Choroid plexus epithelial cell (primary cell): Measurements from ENCODE around the gene ZNF677.
"Not testable (repeated sequence)": the region's sequence is repeated elsewhere in the genome, so short reads cannot be mapped to it uniquely, and the experiment has no call there.

Experiments
- DNase-seq: peaks from one replicate; pipeline ENCODE4 v3.0.0-alpha.2; 2010; ENCODE audit warnings: low read depth
- H3K4me3 ChIP-seq: 2 replicates; pipeline ENCODE4 v1.5.1; 2011; ENCODE audit warnings: low read depth, mild to moderate bottlenecking, control low read depth, low read length, moderate library complexity
- CTCF ChIP-seq: conservative IDR thresholded peaks from 2 replicates; pipeline ENCODE4 v1.5.1; 2011; ENCODE audit warnings: low read depth, mild to moderate bottlenecking, control low read depth, inconsistent platforms, low read length, moderate library complexity

ZNF677 gene

GRCh38 chr19:53272044-53272443 is 17.4 kb upstream of the ZNF677 start:
- no peak for TF ChIP-seq CTCF
- no peak for DNase-seq

DNA sequence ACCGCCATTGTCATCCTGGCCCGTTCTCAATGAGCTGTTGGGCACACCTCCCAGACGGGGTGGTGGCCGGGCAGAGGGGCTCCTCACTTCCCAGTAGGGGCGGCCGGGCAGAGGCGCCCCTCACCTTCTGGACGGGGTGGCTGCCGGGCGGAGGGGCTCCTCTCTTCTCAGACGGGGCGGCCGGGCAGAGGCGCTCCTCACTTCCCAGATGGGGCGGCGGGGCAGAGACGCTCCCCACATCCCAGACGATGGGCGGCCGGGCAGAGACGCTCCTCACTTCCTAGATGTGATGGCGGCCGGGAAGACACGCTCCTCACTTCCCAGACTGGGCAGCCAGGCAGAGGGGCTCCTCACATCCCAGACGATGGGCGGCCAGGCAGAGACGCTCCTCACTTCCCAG is 15.2 kb upstream of the ZNF677 start:
- not testable (repeated sequence) for H3K4me3 ChIP-seq, DNase-seq

More at GRCh38 chr19:53272044-53272443, 17.4 kb upstream of the ZNF677 start:
- H3K4me3 ChIP-seq, result no peak overlapping the region

DNA sequence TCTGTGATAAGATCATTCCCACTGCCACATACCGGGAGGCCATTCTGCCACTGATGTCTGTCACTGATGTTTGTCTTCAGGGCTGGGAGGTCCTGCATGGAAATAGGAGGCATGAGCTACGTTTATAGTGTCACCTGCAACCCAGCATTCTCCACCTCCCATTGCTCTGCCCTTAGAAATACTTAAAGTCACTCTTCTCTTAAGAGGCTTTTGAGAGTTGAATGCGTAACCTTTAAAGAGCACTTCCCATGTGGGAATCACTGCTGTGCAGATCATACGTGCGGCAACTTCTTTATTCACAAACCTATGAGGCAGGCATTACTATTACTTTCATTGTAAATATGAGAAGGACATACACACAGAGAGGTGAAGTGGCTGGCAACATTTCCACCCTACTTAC is 12.9 kb upstream of the ZNF677 start, which contains the start of gene VN1R4:
VN1R4 (minus strand) TSS at position 101 of the 400 bp plus-strand sequence; CDS start at position 43, 58 bp downstream.
- not testable (repeated sequence) for DNase-seq, H3K4me3 ChIP-seq

DNA sequence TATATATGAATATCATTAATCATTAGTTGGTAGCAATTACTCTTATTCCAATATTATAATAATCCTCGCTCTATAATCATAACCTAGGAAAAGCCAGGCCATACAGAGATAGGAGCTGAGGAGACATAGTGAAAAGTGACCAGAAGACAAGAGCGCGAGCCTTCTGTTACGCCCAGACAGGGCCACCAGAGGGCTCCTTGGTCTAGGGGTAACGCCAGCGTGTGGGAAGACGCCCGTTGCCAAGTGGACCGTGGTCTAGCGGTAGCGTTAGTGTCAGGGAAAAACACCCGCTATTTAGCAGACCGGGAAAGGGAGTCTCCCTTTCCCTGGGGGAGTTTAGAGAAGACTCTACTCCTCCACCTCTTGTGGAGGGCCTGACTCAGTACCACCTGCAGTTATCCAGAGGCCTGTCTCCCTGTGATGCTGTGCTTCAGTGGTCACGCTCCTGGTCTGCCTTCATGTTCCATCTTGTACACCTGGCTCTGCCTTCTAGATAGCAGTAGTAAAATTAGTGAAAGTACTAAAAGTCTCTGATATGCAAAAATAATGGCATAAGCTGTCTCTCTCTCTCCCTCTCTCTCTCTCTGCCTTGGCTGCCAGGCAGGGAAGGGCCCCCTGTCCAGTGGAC is 3.2 kb upstream of the ZNF677 start, which contains the start of gene VN1R2:
VN1R2 (plus strand) TSS at position 578 of the 628 bp plus-strand sequence. CDS start 84 bp downstream, outside the sequence.
- DNase-seq, H3K4me3 ChIP-seq: not testable (repeated sequence)
- peak; percentile 16 for TF ChIP-seq CTCF

- TF ChIP-seq CTCF, result no peak
- H3K4me3 ChIP-seq, result no peak overlapping the region
- DNase-seq, result no peak
Measured at GRCh38 chr19:53246498-53246897, 8.2 kb downstream of the ZNF677 start.

DNA sequence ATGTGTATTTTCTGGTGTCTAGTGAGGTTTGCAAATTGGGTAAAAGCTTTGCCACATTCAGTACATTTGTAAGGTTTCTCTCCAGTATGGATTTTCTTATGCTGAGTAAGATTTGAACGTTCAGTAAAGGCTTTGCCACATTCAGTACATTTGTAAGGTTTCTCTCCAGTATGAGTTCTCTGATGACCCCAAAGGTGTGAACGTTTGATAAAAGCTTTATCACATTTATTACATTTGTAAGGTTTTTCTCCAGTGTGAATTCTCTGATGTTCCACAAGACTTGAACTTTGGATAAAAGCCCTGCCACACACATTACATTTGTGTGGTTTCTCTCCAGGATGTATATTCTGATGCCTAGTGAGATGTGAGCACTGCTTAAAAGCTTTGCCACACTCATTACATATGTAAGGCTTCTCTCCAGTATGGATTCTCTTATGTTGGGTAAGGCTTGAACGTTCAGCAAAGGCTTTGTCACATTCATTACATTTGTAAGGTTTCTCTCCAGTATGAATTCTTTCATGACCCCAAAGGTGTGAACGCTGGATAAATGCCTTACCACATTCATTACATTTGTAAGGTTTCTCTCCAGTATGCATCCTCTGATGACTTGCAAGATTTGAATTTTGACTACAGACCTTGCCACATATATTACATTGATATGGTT is 17.4 kb downstream of the ZNF677 start:
- H3K4me3 ChIP-seq, result no peak overlapping the region
- no peak for DNase-seq
- TF ChIP-seq CTCF, result no peak

DNA sequence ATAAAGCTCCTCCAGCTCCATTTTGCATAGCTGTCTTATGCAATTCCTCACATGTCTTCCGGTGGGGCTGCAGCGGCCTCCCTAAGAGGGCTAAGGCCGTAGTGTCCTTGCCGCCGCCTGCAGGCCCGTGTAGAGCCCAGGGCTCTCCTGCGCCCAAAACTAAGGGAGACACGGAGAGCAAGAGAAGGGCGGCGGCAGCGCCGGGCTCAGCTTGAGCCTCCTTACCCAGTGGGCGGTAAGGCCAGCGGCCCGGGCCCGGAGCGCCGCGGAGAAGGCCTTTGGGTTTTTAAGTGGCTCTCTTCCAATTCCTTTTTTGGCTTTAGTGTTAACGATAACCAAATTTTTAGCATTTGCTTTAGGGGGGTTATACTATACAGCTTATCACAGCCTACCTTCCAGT is 30.1 kb downstream of the ZNF677 start:
- no peak for DNase-seq
- no peak for TF ChIP-seq CTCF

DNA sequence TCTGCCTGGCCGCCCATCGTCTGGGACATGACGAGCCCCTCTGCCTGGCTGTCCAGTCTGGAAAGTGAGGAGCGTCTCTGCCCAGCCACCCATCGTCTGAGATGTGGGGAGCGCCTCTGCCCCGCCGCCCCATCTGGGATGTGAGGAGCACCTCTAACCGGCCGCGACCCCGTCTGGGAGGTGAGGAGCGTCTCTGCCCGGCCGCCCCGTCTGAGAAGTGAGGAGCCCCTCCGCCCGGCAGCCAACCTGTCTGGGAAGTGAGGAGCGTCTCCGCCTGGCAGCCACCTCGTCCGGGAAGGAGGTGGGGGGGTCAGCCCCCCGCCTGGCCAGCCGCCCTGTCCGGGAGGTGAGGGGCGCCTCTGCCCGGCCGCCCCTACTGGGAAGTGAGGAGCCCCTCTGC is 32.0 kb downstream of the ZNF677 start:
- not testable (repeated sequence) for DNase-seq, H3K4me3 ChIP-seq

More for the DNA sequence above, 30.1 kb downstream of the ZNF677 start:
- no peak overlapping the region for H3K4me3 ChIP-seq
